HEK293 (cell line): ENCODE results near the gene RCHY1.

Experiments
- CTCF ChIA-PET: fragments of 350-600 bp; formaldehyde crosslinking; extraction: SDS; loops from one replicate; lab custom pipeline; 2021; ENCODE audit warnings: antibody characterized with exemption; lab: Yijun Ruan, JAX
- POLR2A ChIA-PET: fragments of 300-600 bp; formaldehyde crosslinking; extraction: SDS; loops from one replicate; lab custom pipeline; 2020; ENCODE audit warnings: antibody characterized with exemption, inconsistent platforms; lab: Yijun Ruan, JAX
- H3K27ac ChIP-seq: fragments of 200-500 bp; sonication (Bioruptor generic); 2 replicates; pipeline ENCODE4 v1.5.1; 2014; ENCODE audit warnings: low read depth, low read length, control low read depth, inconsistent platforms; ENCODE audit errors: extremely low read depth
- H3K36me3 ChIP-seq, 2 experiments: fragments of 200-500 bp in 1 of 2; sonication (Bioruptor generic) in 1 of 2; 1 replicate in 1 of 2; 2 replicates in 1 of 2; pipeline ENCODE4 v1.5.1; 2014 to 2017; ENCODE audit warnings: inconsistent platforms in 2 of 2, low read length in 2 of 2; ENCODE audit not compliant: control insufficient read depth in 2 of 2, insufficient read depth in 1 of 2
- H3K4me1 ChIP-seq: fragments of 200-500 bp; sonication (Bioruptor generic); 2 replicates; pipeline ENCODE4 v1.5.1; 2014; ENCODE audit warnings: mild to moderate bottlenecking, low read length, inconsistent platforms; ENCODE audit not compliant: control insufficient read depth, insufficient read depth
- H3K4me3 ChIP-seq: 2 replicates; pipeline ENCODE4 v1.5.1; 2011; ENCODE audit warnings: low read depth, mild to moderate bottlenecking, control low read depth, low read length, moderate library complexity
- H3K9me3 ChIP-seq: fragments of 200-500 bp; sonication (Bioruptor generic); 2 replicates; pipeline ENCODE4 v1.5.1; 2014; ENCODE audit warnings: low read depth, low read length, inconsistent platforms; ENCODE audit not compliant: control insufficient read depth, insufficient read depth
- GLIS2 ChIP-seq: fragments of 450-650 bp; formaldehyde crosslinking; IDR thresholded peaks from 2 replicates; pipeline ENCODE4 v1.5.1; 2016; ENCODE audit warnings: missing biosample characterization, missing genetic modification characterization
- HOXD13 ChIP-seq: sonication (generic); formaldehyde crosslinking; IDR thresholded peaks from 2 replicates; pipeline ENCODE4 v1.8.0; 2022; ENCODE audit warnings: missing genetic modification reagents, borderline replicate concordance
- PRDM1 ChIP-seq: fragments of 450-650 bp; formaldehyde crosslinking; IDR thresholded peaks from 2 replicates; pipeline ENCODE4; 2016; ENCODE audit warnings: missing biosample characterization, missing genetic modification characterization
- RBAK ChIP-seq: fragments of 450-650 bp; formaldehyde crosslinking; IDR thresholded peaks from 2 replicates; pipeline ENCODE4 v1.5.1; 2016; ENCODE audit warnings: missing biosample characterization, missing genetic modification characterization
- SP3 ChIP-seq: fragments of 450-650 bp; formaldehyde crosslinking; IDR thresholded peaks from 2 replicates; pipeline ENCODE4 v1.5.1; 2016; ENCODE audit warnings: missing biosample characterization, missing genetic modification characterization
- ZEB2 ChIP-seq: fragments of 450-650 bp; formaldehyde crosslinking; IDR thresholded peaks from 2 replicates; pipeline ENCODE4 v1.5.1; 2016; ENCODE audit warnings: missing biosample characterization, missing genetic modification characterization
- ZNF341 ChIP-seq: fragments of 450-650 bp; formaldehyde crosslinking; IDR thresholded peaks from 2 replicates; pipeline ENCODE4; 2016; ENCODE audit warnings: low read depth, missing biosample characterization, missing genetic modification characterization
- ZNF555 ChIP-seq: fragments of 450-650 bp; formaldehyde crosslinking; conservative IDR thresholded peaks from 2 replicates; pipeline ENCODE4 v1.5.1; 2017; ENCODE audit warnings: missing biosample characterization, mild to moderate bottlenecking, missing genetic modification characterization, inconsistent platforms
- ZNF654 ChIP-seq: fragments of 450-650 bp; formaldehyde crosslinking; IDR thresholded peaks from 2 replicates; pipeline ENCODE4 v1.5.1; 2016; ENCODE audit warnings: low read depth, missing biosample characterization, missing genetic modification characterization
- ZNF707 ChIP-seq: fragments of 450-650 bp; formaldehyde crosslinking; IDR thresholded peaks from 2 replicates; pipeline ENCODE4 v1.5.1; 2016; ENCODE audit warnings: missing biosample characterization, missing genetic modification characterization
- TF ChIP-seq, protein P1 (sequence below): fragments of 450-650 bp; IDR thresholded peaks from 2 replicates; pipeline ENCODE4 v1.5.1; 2018; ENCODE audit warnings: missing biosample characterization, missing genetic modification characterization
- TF ChIP-seq, protein P2 (sequence below): fragments of 450-650 bp; formaldehyde crosslinking; IDR thresholded peaks from 2 replicates; pipeline ENCODE4 v1.5.1; 2017; ENCODE audit warnings: missing biosample characterization, missing genetic modification characterization
- TF ChIP-seq, protein P3 (sequence below): fragments of 450-650 bp; formaldehyde crosslinking; IDR thresholded peaks from 2 replicates; pipeline ENCODE4; 2016; ENCODE audit warnings: missing biosample characterization, missing genetic modification characterization
- TF ChIP-seq, protein P4 (sequence below): fragments of 450-650 bp; formaldehyde crosslinking; conservative IDR thresholded peaks from 2 replicates; pipeline ENCODE4 v1.5.1; 2016; ENCODE audit warnings: low read depth, missing biosample characterization, missing genetic modification characterization
- TF ChIP-seq, protein P5 (sequence below): fragments of 450-650 bp; formaldehyde crosslinking; IDR thresholded peaks from 2 replicates; pipeline ENCODE4 v1.5.1; 2016; ENCODE audit warnings: missing biosample characterization, missing genetic modification characterization

RCHY1 gene

DNA sequence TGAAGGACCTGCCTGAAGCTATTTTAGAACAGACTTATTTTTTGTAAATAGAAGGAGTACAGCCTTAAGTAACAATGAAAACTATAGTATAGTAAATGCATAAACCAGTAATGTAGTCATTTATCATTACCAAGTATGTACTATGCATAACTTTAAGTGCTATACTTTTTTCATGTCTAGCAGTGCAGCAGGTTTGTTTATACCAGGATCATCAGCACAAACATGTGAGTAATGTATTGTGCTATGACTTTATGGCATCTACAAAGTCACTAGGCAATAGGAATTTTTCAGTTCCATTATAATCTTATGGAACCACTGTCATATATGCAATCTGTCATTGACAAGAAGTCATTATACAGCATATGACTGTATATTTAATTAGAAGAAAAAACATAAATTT is 38.2 kb upstream of the RCHY1 start (continued):
- TF ChIP-seq, protein P1, sequence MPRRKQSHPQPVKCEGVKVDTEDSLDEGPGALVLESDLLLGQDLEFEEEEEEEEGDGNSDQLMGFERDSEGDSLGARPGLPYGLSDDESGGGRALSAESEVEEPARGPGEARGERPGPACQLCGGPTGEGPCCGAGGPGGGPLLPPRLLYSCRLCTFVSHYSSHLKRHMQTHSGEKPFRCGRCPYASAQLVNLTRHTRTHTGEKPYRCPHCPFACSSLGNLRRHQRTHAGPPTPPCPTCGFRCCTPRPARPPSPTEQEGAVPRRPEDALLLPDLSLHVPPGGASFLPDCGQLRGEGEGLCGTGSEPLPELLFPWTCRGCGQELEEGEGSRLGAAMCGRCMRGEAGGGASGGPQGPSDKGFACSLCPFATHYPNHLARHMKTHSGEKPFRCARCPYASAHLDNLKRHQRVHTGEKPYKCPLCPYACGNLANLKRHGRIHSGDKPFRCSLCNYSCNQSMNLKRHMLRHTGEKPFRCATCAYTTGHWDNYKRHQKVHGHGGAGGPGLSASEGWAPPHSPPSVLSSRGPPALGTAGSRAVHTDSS, result no peak
- no peak for TF ChIP-seq ZNF707 (tag by site-specific recombination)

DNA sequence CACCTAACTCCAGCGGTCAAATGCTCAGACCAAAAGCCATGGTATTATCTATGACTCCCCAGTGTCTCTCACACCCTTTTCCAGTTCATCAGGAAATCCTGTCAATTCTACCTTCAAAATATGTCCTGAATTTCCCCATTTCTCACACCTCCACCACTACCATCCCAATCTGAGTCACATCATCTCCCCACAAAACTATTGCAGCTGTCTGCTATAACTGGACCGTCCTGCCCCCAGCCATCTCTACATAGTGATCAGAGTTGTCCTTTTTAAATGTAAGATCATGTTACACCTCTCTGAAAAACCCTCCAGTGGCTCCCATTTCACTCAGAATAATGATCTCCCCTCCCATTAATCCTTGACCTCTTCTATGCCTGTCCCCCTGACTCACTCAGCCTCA is 34.8 kb upstream of the RCHY1 start:
- Histone ChIP-seq H3K36me3 (peaks cover 0 to 7% of the 10 kb centered on the region in 2 experiments; a peak in 1 of 3 replicates), H3K9me3 (no peaks in the 10 kb centered on the region), H3K27ac (no peak overlapping the region), H3K4me3 (no peak overlapping the region), H3K4me1 (no peaks in the 10 kb centered on the region)
- ChIA-PET POLR2A (no interaction called here), CTCF (no interaction called here)
- TF ChIP-seq RBAK (tag by site-specific recombination) (no peak), SP3 (tag by site-specific recombination) (no peak), GLIS2 (tag by site-specific recombination) (no peak), ZNF341 (tag by site-specific recombination) (no peak)

DNA sequence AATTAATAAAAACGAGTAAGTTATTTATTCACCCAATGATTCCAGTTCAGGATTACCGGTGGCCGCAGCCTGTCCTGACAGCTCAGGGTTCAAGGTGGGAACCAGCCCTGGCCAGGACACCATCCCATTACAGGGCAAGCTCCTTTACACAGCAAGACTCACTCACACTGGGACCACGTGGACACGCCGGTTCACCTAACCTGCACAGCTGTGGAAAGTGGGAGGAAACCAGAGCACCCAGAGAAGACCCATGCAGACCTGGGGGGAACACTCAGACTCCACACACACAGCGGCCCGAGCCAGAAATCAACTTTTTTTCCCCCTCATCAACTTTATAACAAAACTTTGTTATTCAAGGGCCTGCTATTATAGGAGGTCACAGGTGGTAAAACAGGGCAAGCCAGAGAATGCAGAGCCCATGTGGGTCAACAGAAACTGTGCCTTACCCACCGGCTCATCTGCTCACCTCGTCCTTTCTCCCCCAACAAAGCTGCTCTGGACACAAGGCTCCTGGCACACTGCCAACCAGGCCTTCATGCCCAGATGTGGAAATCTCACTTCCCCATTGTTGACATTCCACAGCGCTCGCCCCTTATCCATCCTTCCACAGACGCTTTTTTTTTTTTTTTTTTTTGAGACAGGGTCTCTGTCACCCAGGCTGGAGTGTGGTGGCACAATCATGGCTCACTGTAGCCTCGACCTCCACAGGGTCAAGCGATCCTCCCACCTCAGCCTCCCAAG is 33.6 kb upstream of the RCHY1 start:
- no peak for TF ChIP-seq ZNF654 (tag by site-specific recombination)
- TF ChIP-seq, protein P2, sequence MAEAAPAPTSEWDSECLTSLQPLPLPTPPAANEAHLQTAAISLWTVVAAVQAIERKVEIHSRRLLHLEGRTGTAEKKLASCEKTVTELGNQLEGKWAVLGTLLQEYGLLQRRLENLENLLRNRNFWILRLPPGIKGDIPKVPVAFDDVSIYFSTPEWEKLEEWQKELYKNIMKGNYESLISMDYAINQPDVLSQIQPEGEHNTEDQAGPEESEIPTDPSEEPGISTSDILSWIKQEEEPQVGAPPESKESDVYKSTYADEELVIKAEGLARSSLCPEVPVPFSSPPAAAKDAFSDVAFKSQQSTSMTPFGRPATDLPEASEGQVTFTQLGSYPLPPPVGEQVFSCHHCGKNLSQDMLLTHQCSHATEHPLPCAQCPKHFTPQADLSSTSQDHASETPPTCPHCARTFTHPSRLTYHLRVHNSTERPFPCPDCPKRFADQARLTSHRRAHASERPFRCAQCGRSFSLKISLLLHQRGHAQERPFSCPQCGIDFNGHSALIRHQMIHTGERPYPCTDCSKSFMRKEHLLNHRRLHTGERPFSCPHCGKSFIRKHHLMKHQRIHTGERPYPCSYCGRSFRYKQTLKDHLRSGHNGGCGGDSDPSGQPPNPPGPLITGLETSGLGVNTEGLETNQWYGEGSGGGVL, result no peak
- TF ChIP-seq, protein P3, sequence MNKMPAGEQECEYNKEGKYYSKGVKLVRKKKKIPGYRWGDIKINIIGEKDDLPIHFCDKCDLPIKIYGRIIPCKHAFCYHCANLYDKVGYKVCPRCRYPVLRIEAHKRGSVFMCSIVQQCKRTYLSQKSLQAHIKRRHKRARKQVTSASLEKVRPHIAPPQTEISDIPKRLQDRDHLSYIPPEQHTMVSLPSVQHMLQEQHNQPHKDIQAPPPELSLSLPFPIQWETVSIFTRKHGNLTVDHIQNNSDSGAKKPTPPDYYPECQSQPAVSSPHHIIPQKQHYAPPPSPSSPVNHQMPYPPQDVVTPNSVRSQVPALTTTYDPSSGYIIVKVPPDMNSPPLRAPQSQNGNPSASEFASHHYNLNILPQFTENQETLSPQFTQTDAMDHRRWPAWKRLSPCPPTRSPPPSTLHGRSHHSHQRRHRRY (tag by site-specific recombination), result no peak
- no peak for TF ChIP-seq HOXD13 (CRISPR knock-in tag)
- TF ChIP-seq PRDM1, result no peak
- TF ChIP-seq ZNF555 (tag by site-specific recombination), result no peak
- peaks cover 0 to 7% of the 10 kb centered on the region in 2 experiments; a peak in 1 of 3 replicates for H3K36me3 ChIP-seq
- no peak overlapping the region for H3K4me3 ChIP-seq
- ChIA-PET CTCF (interaction anchor here (0.6 kb wide), 1 partner anchor 9 kb away, joined by 6 read pairs; no protein-coding TSS in a partner anchor), POLR2A (interaction anchor here (0.6 to 0.7 kb wide), 2 partner anchors 152 to 289 kb away, joined by 3 to 7 read pairs; no protein-coding TSS in a partner anchor)
- H3K27ac ChIP-seq, result no peak overlapping the region
- no peaks in the 10 kb centered on the region for H3K4me1 ChIP-seq
- H3K9me3 ChIP-seq, result no peaks in the 10 kb centered on the region

DNA sequence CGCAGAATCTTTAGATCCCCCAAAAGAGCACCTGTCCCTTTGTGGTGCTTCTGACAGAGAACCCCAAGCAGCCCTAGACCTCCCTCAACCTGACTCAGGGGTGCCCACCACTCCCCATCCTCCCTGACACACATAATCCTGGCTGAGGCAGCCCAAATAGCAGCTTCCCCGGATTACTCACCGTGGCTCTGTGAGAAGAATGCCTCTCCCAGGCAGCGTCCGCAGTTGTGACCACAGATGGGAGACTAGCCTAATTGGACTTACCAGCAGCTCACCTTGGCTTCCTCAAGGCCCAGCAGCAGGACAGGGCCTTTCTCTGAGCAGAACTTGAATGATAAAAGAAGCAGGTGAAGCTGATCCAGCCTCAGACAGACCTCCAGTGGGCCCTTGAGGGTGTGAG is 31.3 kb upstream of the RCHY1 start:
- Histone ChIP-seq H3K27ac (no peak overlapping the region), H3K36me3 (peaks cover 0 to 7% of the 10 kb centered on the region in 2 experiments; a peak in 1 of 3 replicates), H3K4me3 (no peak overlapping the region), H3K9me3 (no peaks in the 10 kb centered on the region), H3K4me1 (no peaks in the 10 kb centered on the region)
- no peak for TF ChIP-seq ZEB2 (tag by site-specific recombination)
- TF ChIP-seq, protein P4, sequence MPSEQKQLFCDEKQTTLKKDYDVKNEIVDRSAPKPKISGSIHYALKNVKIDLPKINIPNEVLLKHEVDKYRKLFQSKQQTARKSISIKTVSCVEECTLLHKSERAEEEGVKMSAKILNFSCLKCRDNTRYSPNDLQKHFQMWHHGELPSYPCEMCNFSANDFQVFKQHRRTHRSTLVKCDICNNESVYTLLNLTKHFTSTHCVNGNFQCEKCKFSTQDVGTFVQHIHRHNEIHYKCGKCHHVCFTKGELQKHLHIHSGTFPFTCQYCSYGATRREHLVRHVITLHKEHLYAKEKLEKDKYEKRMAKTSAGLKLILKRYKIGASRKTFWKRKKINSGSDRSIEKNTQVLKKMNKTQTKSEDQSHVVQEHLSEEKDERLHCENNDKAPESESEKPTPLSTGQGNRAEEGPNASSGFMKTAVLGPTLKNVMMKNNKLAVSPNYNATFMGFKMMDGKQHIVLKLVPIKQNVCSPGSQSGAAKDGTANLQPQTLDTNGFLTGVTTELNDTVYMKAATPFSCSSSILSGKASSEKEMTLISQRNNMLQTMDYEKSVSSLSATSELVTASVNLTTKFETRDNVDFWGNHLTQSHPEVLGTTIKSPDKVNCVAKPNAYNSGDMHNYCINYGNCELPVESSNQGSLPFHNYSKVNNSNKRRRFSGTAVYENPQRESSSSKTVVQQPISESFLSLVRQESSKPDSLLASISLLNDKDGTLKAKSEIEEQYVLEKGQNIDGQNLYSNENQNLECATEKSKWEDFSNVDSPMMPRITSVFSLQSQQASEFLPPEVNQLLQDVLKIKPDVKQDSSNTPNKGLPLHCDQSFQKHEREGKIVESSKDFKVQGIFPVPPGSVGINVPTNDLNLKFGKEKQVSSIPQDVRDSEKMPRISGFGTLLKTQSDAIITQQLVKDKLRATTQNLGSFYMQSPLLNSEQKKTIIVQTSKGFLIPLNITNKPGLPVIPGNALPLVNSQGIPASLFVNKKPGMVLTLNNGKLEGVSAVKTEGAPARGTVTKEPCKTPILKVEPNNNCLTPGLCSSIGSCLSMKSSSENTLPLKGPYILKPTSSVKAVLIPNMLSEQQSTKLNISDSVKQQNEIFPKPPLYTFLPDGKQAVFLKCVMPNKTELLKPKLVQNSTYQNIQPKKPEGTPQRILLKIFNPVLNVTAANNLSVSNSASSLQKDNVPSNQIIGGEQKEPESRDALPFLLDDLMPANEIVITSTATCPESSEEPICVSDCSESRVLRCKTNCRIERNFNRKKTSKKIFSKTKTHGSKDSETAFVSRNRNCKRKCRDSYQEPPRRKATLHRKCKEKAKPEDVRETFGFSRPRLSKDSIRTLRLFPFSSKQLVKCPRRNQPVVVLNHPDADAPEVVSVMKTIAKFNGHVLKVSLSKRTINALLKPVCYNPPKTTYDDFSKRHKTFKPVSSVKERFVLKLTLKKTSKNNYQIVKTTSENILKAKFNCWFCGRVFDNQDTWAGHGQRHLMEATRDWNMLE (tag by site-specific recombination), result no peak
- TF ChIP-seq, protein P5, sequence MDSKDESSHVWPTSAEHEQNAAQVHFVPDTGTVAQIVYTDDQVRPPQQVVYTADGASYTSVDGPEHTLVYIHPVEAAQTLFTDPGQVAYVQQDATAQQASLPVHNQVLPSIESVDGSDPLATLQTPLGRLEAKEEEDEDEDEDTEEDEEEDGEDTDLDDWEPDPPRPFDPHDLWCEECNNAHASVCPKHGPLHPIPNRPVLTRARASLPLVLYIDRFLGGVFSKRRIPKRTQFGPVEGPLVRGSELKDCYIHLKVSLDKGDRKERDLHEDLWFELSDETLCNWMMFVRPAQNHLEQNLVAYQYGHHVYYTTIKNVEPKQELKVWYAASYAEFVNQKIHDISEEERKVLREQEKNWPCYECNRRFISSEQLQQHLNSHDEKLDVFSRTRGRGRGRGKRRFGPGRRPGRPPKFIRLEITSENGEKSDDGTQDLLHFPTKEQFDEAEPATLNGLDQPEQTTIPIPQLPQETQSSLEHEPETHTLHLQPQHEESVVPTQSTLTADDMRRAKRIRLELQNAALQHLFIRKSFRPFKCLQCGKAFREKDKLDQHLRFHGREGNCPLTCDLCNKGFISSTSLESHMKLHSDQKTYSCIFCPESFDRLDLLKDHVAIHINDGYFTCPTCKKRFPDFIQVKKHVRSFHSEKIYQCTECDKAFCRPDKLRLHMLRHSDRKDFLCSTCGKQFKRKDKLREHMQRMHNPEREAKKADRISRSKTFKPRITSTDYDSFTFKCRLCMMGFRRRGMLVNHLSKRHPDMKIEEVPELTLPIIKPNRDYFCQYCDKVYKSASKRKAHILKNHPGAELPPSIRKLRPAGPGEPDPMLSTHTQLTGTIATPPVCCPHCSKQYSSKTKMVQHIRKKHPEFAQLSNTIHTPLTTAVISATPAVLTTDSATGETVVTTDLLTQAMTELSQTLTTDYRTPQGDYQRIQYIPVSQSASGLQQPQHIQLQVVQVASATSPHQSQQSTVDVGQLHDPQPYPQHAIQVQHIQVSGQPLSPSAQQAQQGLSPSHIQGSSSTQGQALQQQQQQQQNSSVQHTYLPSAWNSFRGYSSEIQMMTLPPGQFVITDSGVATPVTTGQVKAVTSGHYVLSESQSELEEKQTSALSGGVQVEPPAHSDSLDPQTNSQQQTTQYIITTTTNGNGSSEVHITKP (tag by site-specific recombination), result no peak
- ChIA-PET CTCF (no interaction called here), POLR2A (no interaction called here)
